Measurements from ENCODE around the gene KRTAP5-7. TPM values are rescaled to one million over a fixed set of nuclear protein-coding genes. Genes with fewer than 3 reads are reported as not detected.

The KRTAP5-7 gene
- total and polyA plus RNA-seq, 2 donors (not counting 3 experiments of a cell fraction or from before 2014, with no cell fraction given): 0.07 TPM; not detected in 1

GRCh38 chr11:71491940-71492339 is 35.1 kb upstream of the KRTAP5-7 start:
- CTCF ChIA-PET: no interaction called here
- Histone ChIP-seq H3K4me2 (ENCODE audit: insufficient read depth, low read length) (no peak overlapping the region), H3K9me1 (replicated peaks; ENCODE audit: control insufficient read depth, extremely low read depth, insufficient read depth, low read length) (no peaks in the 10 kb centered on the region), H3K27me3 (ENCODE audit: control insufficient read depth in 2 of 2, insufficient read depth in 2 of 2, low read length in 2 of 2) (no peaks in the 10 kb centered on the region), H2AFZ (ENCODE audit: low read depth, low read length) (no peak overlapping the region), H3K4me3 (replicated peaks in 1 of 3; ENCODE audit: insufficient read depth in 1 of 3, low read depth in 1 of 3, low read length in 3 of 3) (no peak overlapping the region), H3K4me1 (ENCODE audit: control insufficient read depth, extremely low read depth, insufficient read depth, low read length) (peaks cover 25% of the 10 kb centered on the region), H3K9me3 (replicated peaks; ENCODE audit: control insufficient read depth, insufficient read depth, low read length) (no peaks in the 10 kb centered on the region), H3K27ac (ENCODE audit: insufficient read depth, low read depth, low read length) (no peak overlapping the region), H3K79me2 (ENCODE audit: control insufficient read depth, insufficient read depth, low read length) (no peaks in the 10 kb centered on the region), H4K20me1 (replicated peaks; ENCODE audit: control insufficient read depth, extremely low read depth, insufficient read depth, low read length) (no peaks in the 10 kb centered on the region), H3K36me3 (ENCODE audit: control insufficient read depth in 2 of 2, extremely low read depth in 1 of 2, insufficient read depth in 2 of 2, low read length in 2 of 2) (peaks cover 6 to 26% of the 10 kb centered on the region in 2 experiments), H3K9ac (replicated peaks; ENCODE audit: extremely low read depth, insufficient read depth, low read length) (no peak overlapping the region)
- POLR2A ChIA-PET: no interaction called here
- DNase-seq (ENCODE audit: low read depth, low spot score) (no peak), FAIRE-seq (no peak)
- no peak for TF ChIP-seq CTCF (IDR thresholded peaks at IDR 0.05; ENCODE audit: extremely low read depth in 1 of 2, insufficient read depth in 1 of 2, low read depth in 1 of 2, low read length in 2 of 2)
- TF ChIP-seq MAX (IDR thresholded peaks at IDR 0.05; ENCODE audit: insufficient read depth, insufficient read length): no peak
- no peak for TF ChIP-seq POLR2A (IDR thresholded peaks at IDR 0.05; ENCODE audit: low read depth, low read length)
- no peak for TF ChIP-seq GATA2 (IDR thresholded peaks at IDR 0.05; ENCODE audit: insufficient read depth, insufficient read length, low read depth, low read length)
- TF ChIP-seq EZH2 (IDR thresholded peaks at IDR 0.05; ENCODE audit: borderline replicate concordance, low read depth, low read length, severe bottlenecking): no peak
- no peak for TF ChIP-seq JUN (IDR thresholded peaks at IDR 0.05; ENCODE audit: borderline replicate concordance, insufficient read depth, insufficient read length, low read depth)
- TF ChIP-seq POLR2AphosphoS5 (IDR thresholded peaks at IDR 0.05; ENCODE audit: insufficient read depth, low read depth, low read length): no peak
- no peak for TF ChIP-seq FOS (IDR thresholded peaks at IDR 0.05; ENCODE audit: borderline replicate concordance, insufficient read depth, low read length)
- TF ChIP-seq MYC (IDR thresholded peaks at IDR 0.05; ENCODE audit: low read depth, low read length): no peak
- BruUV-seq (replicated peaks): no TSS peak
- dilution Hi-C loops (cut with MboI; ENCODE audit: extremely low pct_ligation_motif_present, low sequenced_read_pairs): no loop called here
- intact Hi-C loops (cut with micrococcal nuclease): no loop called here

All from endothelial cell of umbilical vein (primary cell).